ENCODE results near the gene RIBC2. TPM values are rescaled to one million over a fixed set of nuclear protein-coding genes. Genes with fewer than 3 reads are reported as not detected.

RIBC2 gene
- total RNA-seq, 1 donor from 2014 or later = 2.6 TPM

DNA sequence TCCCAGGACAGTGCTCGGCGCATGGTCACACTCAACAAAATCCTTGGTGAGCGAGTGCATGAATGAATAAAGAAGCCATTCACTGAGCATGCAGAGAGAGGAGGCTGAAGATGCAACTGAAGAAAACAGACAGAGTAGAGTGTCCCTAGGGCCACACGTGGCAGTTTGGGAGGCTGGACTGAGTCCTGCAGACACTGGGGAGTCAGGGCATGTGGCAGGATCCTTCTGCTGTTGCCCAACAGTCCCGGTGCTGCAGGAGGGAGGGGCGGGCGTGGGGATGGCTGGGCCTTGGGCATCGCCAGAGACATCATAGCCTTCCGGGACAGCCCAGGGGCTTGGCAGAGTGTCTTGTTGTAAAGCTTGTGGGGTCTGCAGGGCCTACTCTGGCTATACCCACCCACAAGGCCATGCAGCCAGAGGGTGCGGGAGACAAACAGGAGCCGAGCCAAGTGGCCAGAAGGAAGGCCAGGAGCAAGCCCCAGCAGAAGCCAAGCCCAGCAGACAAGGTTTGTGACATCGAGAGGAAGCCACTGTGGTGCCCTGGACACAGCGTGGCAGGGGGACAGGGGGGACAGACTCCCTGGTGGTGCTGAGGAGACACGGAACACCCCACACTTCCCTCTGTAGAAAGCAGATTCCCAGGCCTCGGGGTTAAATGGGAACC lies 62.5 kb downstream of the RIBC2 start:
- DNase-seq (peak; percentile 39), ATAC-seq (no peak)
- no peaks in the 10 kb centered on the region for H3K4me1 ChIP-seq
- H3K27me3 ChIP-seq (ENCODE audit: low read depth) = no peaks in the 10 kb centered on the region
- no peaks in the 10 kb centered on the region for H3K36me3 ChIP-seq
- no peaks in the 10 kb centered on the region for H3K9me3 ChIP-seq
- no peak overlapping the region for H3K27ac ChIP-seq
- intact Hi-C loops (cut with DNase I) = no loop called here
- H3K4me3 ChIP-seq = no peak overlapping the region
- TF ChIP-seq, protein P1, sequence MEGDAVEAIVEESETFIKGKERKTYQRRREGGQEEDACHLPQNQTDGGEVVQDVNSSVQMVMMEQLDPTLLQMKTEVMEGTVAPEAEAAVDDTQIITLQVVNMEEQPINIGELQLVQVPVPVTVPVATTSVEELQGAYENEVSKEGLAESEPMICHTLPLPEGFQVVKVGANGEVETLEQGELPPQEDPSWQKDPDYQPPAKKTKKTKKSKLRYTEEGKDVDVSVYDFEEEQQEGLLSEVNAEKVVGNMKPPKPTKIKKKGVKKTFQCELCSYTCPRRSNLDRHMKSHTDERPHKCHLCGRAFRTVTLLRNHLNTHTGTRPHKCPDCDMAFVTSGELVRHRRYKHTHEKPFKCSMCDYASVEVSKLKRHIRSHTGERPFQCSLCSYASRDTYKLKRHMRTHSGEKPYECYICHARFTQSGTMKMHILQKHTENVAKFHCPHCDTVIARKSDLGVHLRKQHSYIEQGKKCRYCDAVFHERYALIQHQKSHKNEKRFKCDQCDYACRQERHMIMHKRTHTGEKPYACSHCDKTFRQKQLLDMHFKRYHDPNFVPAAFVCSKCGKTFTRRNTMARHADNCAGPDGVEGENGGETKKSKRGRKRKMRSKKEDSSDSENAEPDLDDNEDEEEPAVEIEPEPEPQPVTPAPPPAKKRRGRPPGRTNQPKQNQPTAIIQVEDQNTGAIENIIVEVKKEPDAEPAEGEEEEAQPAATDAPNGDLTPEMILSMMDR (IDR thresholded peaks at IDR 0.05) = no peak

DNA sequence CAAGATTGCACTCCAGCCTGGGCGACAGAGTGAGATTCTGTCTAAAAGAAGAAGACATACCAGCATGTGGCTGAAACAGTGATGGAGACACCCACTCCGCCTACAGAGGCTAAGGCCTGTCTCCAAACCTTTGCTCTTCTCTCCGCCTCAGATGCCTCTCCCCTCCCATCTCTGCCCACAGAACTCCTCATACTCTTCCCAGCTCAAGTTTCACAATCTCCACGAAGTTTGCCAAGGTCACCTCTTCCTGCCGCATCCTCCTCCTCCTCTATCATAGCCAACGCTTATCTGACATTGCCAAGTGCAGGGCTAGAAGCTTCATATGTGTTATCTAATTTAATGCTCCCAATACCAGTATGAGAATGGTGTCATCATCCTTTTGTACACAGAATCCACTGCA lies 63.3 kb downstream of the RIBC2 start:
- TF ChIP-seq, protein P1 (IDR thresholded peaks at IDR 0.05) = no peak
- no peak for ATAC-seq

DNA sequence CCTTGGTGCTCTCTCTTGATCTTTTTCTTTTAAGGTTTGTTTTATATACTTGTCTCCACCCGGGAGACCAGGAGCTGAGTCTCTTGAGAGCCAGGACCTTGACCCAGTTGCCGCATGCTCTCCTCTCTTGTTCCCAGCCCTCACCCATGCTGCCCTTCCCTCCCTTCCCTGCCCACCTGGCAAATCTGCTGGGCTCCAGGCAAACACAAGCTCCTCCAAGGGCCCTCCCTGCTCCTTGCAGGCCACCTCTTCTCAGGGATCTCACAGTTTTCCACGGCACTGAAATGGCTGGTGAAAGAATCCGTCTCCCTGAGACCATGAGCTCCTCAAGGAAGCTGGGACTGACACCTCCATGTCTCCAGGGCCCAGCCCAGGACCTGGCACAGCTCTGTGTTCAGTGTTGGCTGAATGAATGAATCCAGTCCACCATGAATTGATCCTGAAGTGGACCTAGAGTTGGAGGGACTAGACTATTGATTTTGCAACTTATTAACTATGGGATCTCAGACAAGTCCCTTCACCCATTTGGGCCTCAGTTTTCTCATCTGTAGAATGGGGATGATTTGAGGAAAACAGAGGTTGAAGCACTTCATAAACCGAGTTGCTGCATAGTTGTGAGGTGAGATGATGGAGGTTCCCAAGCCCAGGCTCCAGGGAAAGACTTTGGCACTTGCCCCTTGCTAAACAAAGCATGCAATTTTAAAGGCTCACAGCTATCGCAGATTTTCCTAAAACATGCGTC lies 64.0 kb downstream of the RIBC2 start:
- H3K27ac ChIP-seq = no peak overlapping the region
- TF ChIP-seq, protein P1 (IDR thresholded peaks at IDR 0.05) = no peak
- H3K27me3 ChIP-seq (ENCODE audit: low read depth) = no peaks in the 10 kb centered on the region

More for the DNA sequence above, 63.3 kb downstream of the RIBC2 start:
- Histone ChIP-seq H3K4me3 (no peak overlapping the region), H3K27me3 (ENCODE audit: low read depth) (no peaks in the 10 kb centered on the region), H3K36me3 (no peaks in the 10 kb centered on the region), H3K27ac (no peak overlapping the region), H3K9me3 (no peaks in the 10 kb centered on the region), H3K4me1 (no peaks in the 10 kb centered on the region)
- DNase-seq = no peak
- intact Hi-C loops (cut with DNase I) = no loop called here

DNA sequence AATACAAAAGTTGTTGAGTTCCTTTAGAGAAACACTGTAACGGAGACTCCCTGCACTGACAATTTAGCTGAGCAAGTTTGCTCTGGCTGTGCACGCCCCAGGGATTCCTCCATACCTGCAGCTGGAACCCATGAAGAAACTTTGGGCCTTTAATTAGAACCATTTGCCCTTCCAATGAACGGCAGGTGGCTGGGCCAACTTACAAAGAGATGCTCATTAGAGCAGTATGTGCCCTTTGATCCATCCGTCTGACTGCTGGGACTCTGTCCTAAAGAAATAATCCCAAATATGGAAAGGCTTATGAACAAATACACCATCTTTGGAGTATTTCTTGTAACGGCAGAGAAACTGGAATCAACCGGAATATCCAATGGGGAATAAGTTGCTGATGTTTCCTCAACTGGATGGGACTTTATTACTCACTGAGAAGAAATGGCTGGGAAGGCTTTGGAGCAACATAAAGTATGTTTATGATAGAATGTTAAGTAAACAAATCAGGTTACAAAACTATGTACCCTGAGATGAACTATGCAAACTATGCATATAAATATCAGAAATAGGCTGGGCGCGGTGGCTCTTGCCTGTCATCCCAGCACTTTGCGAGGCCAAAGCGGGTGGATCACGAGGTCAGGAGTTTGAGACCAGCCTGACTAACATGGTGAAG lies 64.7 kb downstream of the RIBC2 start:
- no peaks in the 10 kb centered on the region for H3K9me3 ChIP-seq
- H3K27ac ChIP-seq = no peak overlapping the region
- no peaks in the 10 kb centered on the region for H3K4me1 ChIP-seq
- DNase-seq (peak; percentile 43), ATAC-seq (no peak)
- TF ChIP-seq, protein P1 (IDR thresholded peaks at IDR 0.05) = no peak
- no peak overlapping the region for H3K4me3 ChIP-seq
- no peaks in the 10 kb centered on the region for H3K36me3 ChIP-seq
- intact Hi-C loops (cut with DNase I) = no loop called here
- no peaks in the 10 kb centered on the region for H3K27me3 ChIP-seq (ENCODE audit: low read depth)

More for the DNA sequence above, 64.0 kb downstream of the RIBC2 start:
- ATAC-seq = no peak
- Histone ChIP-seq H3K9me3 (no peaks in the 10 kb centered on the region), H3K36me3 (no peaks in the 10 kb centered on the region), H3K4me3 (no peak overlapping the region), H3K4me1 (no peaks in the 10 kb centered on the region)
- peak; percentile 4 for DNase-seq
- intact Hi-C loops (cut with DNase I) = no loop called here

DNA sequence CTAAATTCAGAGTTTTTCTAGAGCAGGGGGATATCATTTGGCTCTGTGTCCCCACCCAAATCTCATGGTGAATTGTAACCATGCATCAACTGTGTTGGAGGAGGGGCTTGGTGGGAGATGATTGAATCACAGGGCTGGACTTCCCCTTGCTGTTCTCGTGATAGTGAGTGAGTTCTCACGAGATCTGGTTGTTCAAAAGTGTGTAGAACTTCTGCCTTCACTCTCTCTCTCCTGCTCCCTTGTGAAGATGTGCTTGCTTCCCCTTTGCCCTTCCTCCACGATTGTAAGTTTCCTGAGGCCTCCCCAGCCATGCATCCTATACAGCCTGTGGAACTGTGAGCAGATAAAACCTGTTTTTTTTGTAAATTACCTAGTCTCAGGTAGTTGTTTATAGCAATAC lies 67.2 kb downstream of the RIBC2 start:
- no peaks in the 10 kb centered on the region for H3K4me1 ChIP-seq
- DNase-seq = no peak

More for the DNA sequence above, 67.2 kb downstream of the RIBC2 start:
- Histone ChIP-seq H3K27ac (no peak overlapping the region), H3K4me3 (no peak overlapping the region), H3K27me3 (ENCODE audit: low read depth) (no peaks in the 10 kb centered on the region), H3K36me3 (no peaks in the 10 kb centered on the region), H3K9me3 (no peaks in the 10 kb centered on the region)
- intact Hi-C loops (cut with DNase I) = no loop called here
- ATAC-seq = no peak
- TF ChIP-seq, protein P1 (IDR thresholded peaks at IDR 0.05) = no peak
